ENCODE results near the gene KCNJ8. TPM values are rescaled to one million over a fixed set of nuclear protein-coding genes. Genes with fewer than 3 reads are reported as not detected.

KCNJ8 gene
- 7.1 and 8.9 TPM in 2 replicates for total RNA-seq (ENCODE audit: low replicate concordance)

DNA sequence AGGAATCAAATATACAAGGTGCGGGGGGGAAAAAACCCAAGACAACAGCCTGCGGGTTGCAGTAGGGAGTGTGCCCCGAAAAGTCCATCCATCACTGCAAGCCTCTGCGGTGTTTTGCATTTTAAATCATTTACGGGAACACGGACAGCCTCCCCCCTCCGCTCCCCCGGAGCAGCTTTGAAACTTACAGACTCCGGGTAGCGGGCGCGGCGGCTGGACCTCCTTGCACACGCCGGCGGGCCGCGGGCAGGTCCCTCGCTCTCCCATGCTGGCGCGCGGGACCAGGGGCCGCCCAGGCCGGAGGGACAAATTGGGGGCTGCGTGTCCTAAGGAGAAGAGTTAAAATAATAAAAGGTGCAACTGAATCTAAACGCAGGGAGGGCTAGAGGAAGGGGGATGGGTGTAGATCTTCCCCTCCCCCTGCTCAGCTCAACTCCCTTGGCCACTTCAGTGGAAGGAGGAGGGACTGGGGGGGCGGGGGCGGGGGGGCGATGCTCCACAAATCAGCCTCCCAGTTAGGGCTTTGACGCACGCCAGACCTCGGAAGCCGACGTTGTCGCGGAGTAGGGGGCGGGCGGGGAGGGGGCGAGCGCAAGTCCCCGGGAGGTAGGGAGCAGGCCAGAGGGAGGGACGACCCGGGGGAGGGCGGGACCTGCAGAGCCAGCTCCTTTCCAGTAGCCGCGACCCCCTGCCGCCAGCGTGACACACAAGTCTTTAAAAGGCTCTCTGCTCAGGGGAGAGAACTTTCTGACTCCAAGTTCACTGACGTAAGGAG lies at the start of gene KCNJ8:
Gene KCNJ8, minus strand, starts transcription at position 349 of the 775 bp plus-strand sequence. CDS start 1,090 bp downstream, outside the sequence.

Other genes with a start within 250 kb of the KCNJ8 start
- gene SPX, start 248.4 kb downstream of the KCNJ8 start, total RNA-seq (ENCODE audit: low replicate concordance) = 0.23 TPM in 1 of 2 replicates, not detected in the other
- not detected in 2 replicates for gene GYS2, start 169.9 kb downstream of the KCNJ8 start, total RNA-seq (ENCODE audit: low replicate concordance)
- gene LDHB, start 116.9 kb downstream of the KCNJ8 start, total RNA-seq (ENCODE audit: low replicate concordance) = 514 and 731 TPM in 2 replicates
- gene ABCC9, start 166.7 kb upstream of the KCNJ8 start, total RNA-seq (ENCODE audit: low replicate concordance) = 1.3 and 21.8 TPM in 2 replicates